IPS-18c (cell line): Measurements from ENCODE around the gene NUDT7.
A peak's percentile ranks its signal among the peaks of the same experiment; 100 is the strongest.

Experiments used
- H3K4me3 ChIP-seq: 2 replicates; pipeline ENCODE4 v1.7.0; 2013; ENCODE audit warnings: low read depth, mild to moderate bottlenecking, low read length, moderate library complexity; ENCODE audit not compliant: insufficient read depth
- H3K9me3 ChIP-seq: one replicate; pipeline ENCODE4 v1.6.1; 2013; ENCODE audit warnings: mild to moderate bottlenecking, low read length, moderate library complexity; ENCODE audit not compliant: control insufficient read depth, insufficient read depth

The NUDT7 gene

GRCh38 chr16:77760800-77761199, 38.5 kb downstream of the NUDT7 start:
- Histone ChIP-seq H3K9me3 (no peaks in the 10 kb centered on the region), H3K4me3 (no peak overlapping the region)

GRCh38 chr16:77761204-77761603, 38.9 kb downstream of the NUDT7 start:
- no peak overlapping the region for H3K4me3 ChIP-seq
- no peaks in the 10 kb centered on the region for H3K9me3 ChIP-seq

- H3K4me3 ChIP-seq: no peak overlapping the region
- H3K9me3 ChIP-seq: no peaks in the 10 kb centered on the region
These were observed 39.9 kb downstream of the NUDT7 start for GRCh38 chr16:77762262-77762661.

GRCh38 chr16:77763994-77764393, 41.7 kb downstream of the NUDT7 start:
- no peaks in the 10 kb centered on the region for H3K9me3 ChIP-seq
- H3K4me3 ChIP-seq: no peak overlapping the region

- Histone ChIP-seq H3K9me3 (no peaks in the 10 kb centered on the region), H3K4me3 (no peak overlapping the region)
These were observed 44.9 kb downstream of the NUDT7 start for GRCh38 chr16:77767211-77767610.

- Histone ChIP-seq H3K9me3 (no peaks in the 10 kb centered on the region), H3K4me3 (no peak overlapping the region)
These were observed 45.5 kb downstream of the NUDT7 start for GRCh38 chr16:77767826-77768225.

GRCh38 chr16:77775911-77776909, 53.9 kb downstream of the NUDT7 start:
- H3K9me3 ChIP-seq: no peaks in the 10 kb centered on the region

GRCh38 chr16:77777745-77778144, 55.4 kb downstream of the NUDT7 start:
- Histone ChIP-seq H3K9me3 (no peaks in the 10 kb centered on the region), H3K4me3 (no peak overlapping the region)

More at GRCh38 chr16:77775911-77776909, 53.9 kb downstream of the NUDT7 start:
- no peak overlapping the region for H3K4me3 ChIP-seq

- no peaks in the 10 kb centered on the region for H3K9me3 ChIP-seq
- no peak overlapping the region for H3K4me3 ChIP-seq
These were observed 58.1 kb downstream of the NUDT7 start for GRCh38 chr16:77780378-77780837.

- Histone ChIP-seq H3K9me3 (no peaks in the 10 kb centered on the region), H3K4me3 (no peak overlapping the region)
These were observed 58.8 kb downstream of the NUDT7 start for GRCh38 chr16:77781091-77781490.

GRCh38 chr16:77782694-77783093, 60.4 kb downstream of the NUDT7 start:
- Histone ChIP-seq H3K4me3 (no peak overlapping the region), H3K9me3 (no peaks in the 10 kb centered on the region)

- Histone ChIP-seq H3K4me3 (no peak overlapping the region), H3K9me3 (peaks cover 2% of the 10 kb centered on the region)
These were observed 62.4 kb downstream of the NUDT7 start for GRCh38 chr16:77784441-77785372.

GRCh38 chr16:77785373-77785764, 63.1 kb downstream of the NUDT7 start:
- Histone ChIP-seq H3K4me3 (no peak overlapping the region), H3K9me3 (peaks cover 2% of the 10 kb centered on the region)

GRCh38 chr16:77786186-77786847, 64.0 kb downstream of the NUDT7 start:
- peaks cover 2% of the 10 kb centered on the region for H3K9me3 ChIP-seq

GRCh38 chr16:77787452-77787851, 65.1 kb downstream of the NUDT7 start:
- peaks cover 2% of the 10 kb centered on the region for H3K9me3 ChIP-seq
- H3K4me3 ChIP-seq: peak overlapping the region; percentile 93; the same call in 1 of the 2 replicates

More at GRCh38 chr16:77786186-77786847, 64.0 kb downstream of the NUDT7 start:
- no peak overlapping the region for H3K4me3 ChIP-seq

GRCh38 chr16:77788181-77789084, 66.1 kb downstream of the NUDT7 start, which contains the start of gene VAT1L:
TSS of gene VAT1L (plus strand) at chr16:77788564. CDS start at chr16:77788683, 119 bp downstream.
- Histone ChIP-seq H3K9me3 (peaks cover 2% of the 10 kb centered on the region), H3K4me3 (peak within 1 kb of the TSS; percentile 93)
